Caco-2 (cell line): ENCODE data around the gene HINT3. TPM values are rescaled to one million over a fixed set of nuclear protein-coding genes. Genes with fewer than 3 reads are reported as not detected.

ENCODE experiments used
- BruUV-seq: library from RNA; stranded (reverse); fragments of 400-500 nt; replicated peaks from 2 replicates; lab custom pipeline; 2021; lab: Mats Ljungman, UMichigan
- CTCF ChIA-PET: fragments of 300-600 bp; sonication (Branson Sonifier 250); formaldehyde crosslinking; loops from one replicate; lab custom pipeline; 2022; ENCODE audit warnings: antibody characterized with exemption; lab: Charles Lee
- POLR2A ChIA-PET: fragments of 300-600 bp; sonication (Branson Sonifier 250); formaldehyde crosslinking; loops from one replicate; lab custom pipeline; 2022; ENCODE audit warnings: antibody characterized with exemption; lab: Charles Lee
- DNase-seq, 2 experiments: peaks; one replicate each; pipeline versions ENCODE4 v3.0.0 to v3.0.0-alpha.2; 2020 to 2022
- H3K27me3 ChIP-seq: replicated peaks from 2 replicates; pipeline ENCODE4 v1.6.0; 2011; ENCODE audit warnings: low read length; ENCODE audit not compliant: control insufficient read depth, insufficient read depth
- H3K36me3 ChIP-seq: 2 replicates; pipeline ENCODE4 v1.5.1; 2011; ENCODE audit warnings: low read length; ENCODE audit not compliant: control insufficient read depth, insufficient read depth
- H3K4me1 ChIP-seq: fragments of 250-450 bp; sonication (Bioruptor Pico); 2 replicates; pipeline ENCODE4 v1.5.1; 2020; ENCODE audit warnings: mild to moderate bottlenecking
- H3K4me3 ChIP-seq: 2 replicates; pipeline ENCODE4 v1.5.1; 2011; ENCODE audit warnings: low read depth, mild to moderate bottlenecking, control low read depth, low read length
- H3K9me3 ChIP-seq: fragments of 250-450 bp; sonication (Bioruptor Pico); 2 replicates; pipeline ENCODE4 v1.5.1; 2020; ENCODE audit warnings: mild to moderate bottlenecking, moderate library complexity
- H3K27ac Mint-ChIP-seq: one replicate; pipeline ENCODE4 v1.8.0; 2022; ENCODE audit warnings: mixed read lengths; ENCODE audit not compliant: unreplicated experiment
- H3K27me3 Mint-ChIP-seq: one replicate; pipeline ENCODE4 v1.8.0; 2022; ENCODE audit warnings: mixed read lengths; ENCODE audit not compliant: insufficient read depth, unreplicated experiment
- H3K36me3 Mint-ChIP-seq: one replicate; pipeline ENCODE4 v1.8.0; 2022; ENCODE audit warnings: mild to moderate bottlenecking, mixed read lengths; ENCODE audit not compliant: insufficient read depth, unreplicated experiment
- H3K4me1 Mint-ChIP-seq: one replicate; pipeline ENCODE4 v1.8.0; 2022; ENCODE audit warnings: low read depth, mixed read lengths; ENCODE audit not compliant: unreplicated experiment
- H3K4me3 Mint-ChIP-seq: one replicate; pipeline ENCODE4 v1.8.0; 2022; ENCODE audit warnings: mild to moderate bottlenecking, moderate library complexity, mixed read lengths; ENCODE audit not compliant: unreplicated experiment
- H3K9me3 Mint-ChIP-seq: one replicate; pipeline ENCODE4 v1.8.0; 2022; ENCODE audit warnings: mixed read lengths; ENCODE audit not compliant: unreplicated experiment
- intact Hi-C: fragments of 100-400 bp; cut with micrococcal nuclease; formaldehyde crosslinking; loops from one replicate; pipeline ENCODE4 v1.10.0; 2022; ENCODE audit not compliant: unreplicated experiment
- total RNA-seq: library from RNA; stranded (reverse); gene quantifications from 2 replicates; pipeline ENCODE4 v1.2.3, GENCODE V29; 2022
- TF ChIP-seq, protein P1 (sequence below), 2 experiments: fragments of 200-600 bp in 1 of 2; IDR thresholded peaks; 1 replicate in 1 of 2; 2 replicates in 1 of 2; pipeline versions ENCODE4 v1.5.1 to v1.8.0; 2011 to 2022; ENCODE audit warnings: antibody characterized with exemption in 1 of 2, control low read depth in 1 of 2, inconsistent platforms in 1 of 2, low read depth in 1 of 2, low read length in 1 of 2, mild to moderate bottlenecking in 1 of 2, moderate library complexity in 1 of 2; ENCODE audit not compliant: insufficient read depth in 1 of 2, severe bottlenecking in 1 of 2, unreplicated experiment in 1 of 2

HINT3 gene
- total RNA-seq, 1 experiment from 2014 or later, result 24.6 TPM

- DNase-seq, result no peak
- BruUV-seq, result no TSS peak
Observed at GRCh38 chr6:125962900-125963497, 6.4 kb downstream of the HINT3 start.

GRCh38 chr6:125963817-125964216 is 7.2 kb downstream of the HINT3 start:
- intact Hi-C loops, result no loop called here
- no peak overlapping the region for H3K4me3 ChIP-seq
- Mint-ChIP-seq H3K4me3 (no peak overlapping the region), H3K36me3 (peaks cover 10% of the 10 kb centered on the region), H3K9me3 (no peaks in the 10 kb centered on the region), H3K27ac (no peak overlapping the region), H3K4me1 (peaks cover 11% of the 10 kb centered on the region), H3K27me3 (no peaks in the 10 kb centered on the region)
- TF ChIP-seq, protein P1, sequence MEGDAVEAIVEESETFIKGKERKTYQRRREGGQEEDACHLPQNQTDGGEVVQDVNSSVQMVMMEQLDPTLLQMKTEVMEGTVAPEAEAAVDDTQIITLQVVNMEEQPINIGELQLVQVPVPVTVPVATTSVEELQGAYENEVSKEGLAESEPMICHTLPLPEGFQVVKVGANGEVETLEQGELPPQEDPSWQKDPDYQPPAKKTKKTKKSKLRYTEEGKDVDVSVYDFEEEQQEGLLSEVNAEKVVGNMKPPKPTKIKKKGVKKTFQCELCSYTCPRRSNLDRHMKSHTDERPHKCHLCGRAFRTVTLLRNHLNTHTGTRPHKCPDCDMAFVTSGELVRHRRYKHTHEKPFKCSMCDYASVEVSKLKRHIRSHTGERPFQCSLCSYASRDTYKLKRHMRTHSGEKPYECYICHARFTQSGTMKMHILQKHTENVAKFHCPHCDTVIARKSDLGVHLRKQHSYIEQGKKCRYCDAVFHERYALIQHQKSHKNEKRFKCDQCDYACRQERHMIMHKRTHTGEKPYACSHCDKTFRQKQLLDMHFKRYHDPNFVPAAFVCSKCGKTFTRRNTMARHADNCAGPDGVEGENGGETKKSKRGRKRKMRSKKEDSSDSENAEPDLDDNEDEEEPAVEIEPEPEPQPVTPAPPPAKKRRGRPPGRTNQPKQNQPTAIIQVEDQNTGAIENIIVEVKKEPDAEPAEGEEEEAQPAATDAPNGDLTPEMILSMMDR (IDR thresholded peaks at IDR 0.05; ENCODE audit: insufficient read depth in 1 of 2, low read depth in 1 of 2, low read length in 1 of 2, severe bottlenecking in 1 of 2, unreplicated experiment in 1 of 2), result no peak
- no peak for DNase-seq
- H3K4me1 ChIP-seq, result peaks cover 19% of the 10 kb centered on the region
- CTCF ChIA-PET, result interaction anchor here (1.1 kb wide), 1 partner anchor 64 kb away, joined by 3 read pairs; no protein-coding TSS in a partner anchor
- no peaks in the 10 kb centered on the region for H3K9me3 ChIP-seq
- 0 out of 2 replicates have a peak, but pooled peaks cover 1% of the 10 kb centered on the region for H3K36me3 ChIP-seq
- BruUV-seq, result no TSS peak
- POLR2A ChIA-PET, result interaction anchor here (0.6 kb wide), 1 partner anchor 64 kb away, joined by 3 read pairs; no protein-coding TSS in a partner anchor
- H3K27me3 ChIP-seq, result no peaks in the 10 kb centered on the region

More at GRCh38 chr6:125962900-125963497, 6.4 kb downstream of the HINT3 start:
- Histone ChIP-seq H3K4me1 (peaks cover 19% of the 10 kb centered on the region), H3K27me3 (no peaks in the 10 kb centered on the region), H3K4me3 (no peak overlapping the region), H3K36me3 (0 out of 2 replicates have a peak, but pooled peaks cover 1% of the 10 kb centered on the region), H3K9me3 (no peaks in the 10 kb centered on the region)
- TF ChIP-seq, protein P1 (IDR thresholded peaks at IDR 0.05; ENCODE audit: insufficient read depth in 1 of 2, low read depth in 1 of 2, low read length in 1 of 2, severe bottlenecking in 1 of 2, unreplicated experiment in 1 of 2), result no peak
- H3K4me3 Mint-ChIP-seq, result no peak overlapping the region
- no peaks in the 10 kb centered on the region for H3K27me3 Mint-ChIP-seq
- intact Hi-C loops, result no loop called here
- H3K36me3 Mint-ChIP-seq, result peaks cover 10% of the 10 kb centered on the region
- H3K9me3 Mint-ChIP-seq, result no peaks in the 10 kb centered on the region
- ChIA-PET POLR2A (no interaction called here), CTCF (interaction anchor here (1.1 to 1.4 kb wide), 2 partner anchors 23 to 63 kb away, joined by 3 read pairs; partner anchors contain the start of gene TRMT11)
- peaks cover 11% of the 10 kb centered on the region for H3K4me1 Mint-ChIP-seq
- no peak overlapping the region for H3K27ac Mint-ChIP-seq

DNA sequence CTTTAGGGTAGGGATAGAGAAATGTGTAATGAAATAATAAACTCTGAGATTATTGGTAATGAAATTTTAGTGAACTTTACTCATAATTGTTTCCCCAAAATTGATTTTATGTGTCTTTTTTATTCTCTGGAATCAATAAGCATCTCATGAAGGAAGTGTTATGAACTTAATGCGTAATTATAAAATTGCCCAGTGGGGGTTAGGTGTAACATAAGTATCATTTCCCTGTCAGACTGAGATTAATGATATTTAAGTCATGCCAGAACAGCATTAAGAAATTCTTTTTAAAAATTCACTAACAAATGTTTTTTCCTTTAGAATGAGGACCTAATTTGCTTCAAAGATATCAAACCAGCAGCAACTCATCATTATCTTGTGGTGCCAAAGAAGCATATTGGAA is 10.0 kb downstream of the HINT3 start:
- H3K4me3 Mint-ChIP-seq, result no peak overlapping the region
- intact Hi-C loops, result no loop called here
- DNase-seq, result no peak
- ChIA-PET POLR2A (no interaction called here), CTCF (no interaction called here)
- no peak overlapping the region for H3K27ac Mint-ChIP-seq
- 0 out of 2 replicates have a peak, but pooled peaks cover 1% of the 10 kb centered on the region for H3K36me3 ChIP-seq
- H3K27me3 ChIP-seq, result no peaks in the 10 kb centered on the region
- no peaks in the 10 kb centered on the region for H3K27me3 Mint-ChIP-seq
- H3K4me1 ChIP-seq, result peaks cover 19% of the 10 kb centered on the region
- no peaks in the 10 kb centered on the region for H3K9me3 Mint-ChIP-seq
- BruUV-seq, result no TSS peak
- H3K9me3 ChIP-seq, result no peaks in the 10 kb centered on the region
- TF ChIP-seq, protein P1 (IDR thresholded peaks at IDR 0.05; ENCODE audit: insufficient read depth in 1 of 2, low read depth in 1 of 2, low read length in 1 of 2, severe bottlenecking in 1 of 2, unreplicated experiment in 1 of 2), result no peak
- peaks cover 11% of the 10 kb centered on the region for H3K4me1 Mint-ChIP-seq
- H3K36me3 Mint-ChIP-seq, result peaks cover 10% of the 10 kb centered on the region
- H3K4me3 ChIP-seq, result no peak overlapping the region
